GM18508 (cell line): ENCODE measurements around the gene ADAMTS20.
A peak's percentile ranks its signal among the peaks of the same experiment; 100 is the strongest.
"Not testable (repeated sequence)": the region's sequence is repeated elsewhere in the genome, so short reads cannot be mapped to it uniquely, and the experiment has no call there.

Experiments
- ATAC-seq: cut with Tn5 transposase; IDR thresholded peaks from one replicate; pipeline ENCODE4 v1.9.1; 2021; ENCODE audit warnings: moderate number of reproducible peaks; ENCODE audit not compliant: insufficient read depth, unreplicated experiment

ADAMTS20 gene

DNA sequence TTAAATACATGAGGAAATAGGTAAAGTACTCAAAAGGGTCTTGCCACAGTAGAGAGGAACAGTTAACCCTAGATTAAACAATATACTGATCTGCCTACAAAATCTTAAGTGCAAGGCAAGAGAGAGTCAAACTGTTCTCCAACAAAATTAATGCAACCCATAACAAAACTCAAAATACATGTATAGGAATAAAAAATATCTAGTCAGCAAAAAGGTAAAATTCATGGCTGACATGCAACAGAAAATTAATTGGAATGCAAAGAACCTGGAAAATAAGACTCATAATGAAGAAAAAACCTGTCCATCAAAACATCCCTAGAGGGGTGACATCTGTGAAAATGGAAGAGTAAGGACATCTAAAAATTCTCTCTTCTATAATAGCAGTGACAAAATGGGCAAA is 173.6 kb downstream of the ADAMTS20 start:
- no peak for ATAC-seq

DNA sequence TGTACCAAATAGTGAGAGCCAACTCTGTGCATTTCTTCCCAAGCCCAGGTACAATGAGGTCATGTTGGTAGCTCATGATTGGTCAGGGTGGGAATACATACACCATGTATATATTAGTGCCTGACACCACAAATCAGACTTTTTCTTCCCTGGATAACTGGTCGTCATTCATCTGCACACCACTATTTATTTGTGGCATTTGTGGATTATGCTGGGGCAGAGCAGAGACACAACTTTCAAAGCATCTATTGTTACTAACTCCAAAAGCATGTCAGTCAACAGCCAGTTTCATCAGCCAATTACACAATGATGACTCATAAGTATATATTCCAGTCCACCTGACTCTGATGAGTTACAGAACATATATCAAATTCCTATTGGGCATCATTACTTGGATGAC is 181.7 kb downstream of the ADAMTS20 start:
- no peak for ATAC-seq

DNA sequence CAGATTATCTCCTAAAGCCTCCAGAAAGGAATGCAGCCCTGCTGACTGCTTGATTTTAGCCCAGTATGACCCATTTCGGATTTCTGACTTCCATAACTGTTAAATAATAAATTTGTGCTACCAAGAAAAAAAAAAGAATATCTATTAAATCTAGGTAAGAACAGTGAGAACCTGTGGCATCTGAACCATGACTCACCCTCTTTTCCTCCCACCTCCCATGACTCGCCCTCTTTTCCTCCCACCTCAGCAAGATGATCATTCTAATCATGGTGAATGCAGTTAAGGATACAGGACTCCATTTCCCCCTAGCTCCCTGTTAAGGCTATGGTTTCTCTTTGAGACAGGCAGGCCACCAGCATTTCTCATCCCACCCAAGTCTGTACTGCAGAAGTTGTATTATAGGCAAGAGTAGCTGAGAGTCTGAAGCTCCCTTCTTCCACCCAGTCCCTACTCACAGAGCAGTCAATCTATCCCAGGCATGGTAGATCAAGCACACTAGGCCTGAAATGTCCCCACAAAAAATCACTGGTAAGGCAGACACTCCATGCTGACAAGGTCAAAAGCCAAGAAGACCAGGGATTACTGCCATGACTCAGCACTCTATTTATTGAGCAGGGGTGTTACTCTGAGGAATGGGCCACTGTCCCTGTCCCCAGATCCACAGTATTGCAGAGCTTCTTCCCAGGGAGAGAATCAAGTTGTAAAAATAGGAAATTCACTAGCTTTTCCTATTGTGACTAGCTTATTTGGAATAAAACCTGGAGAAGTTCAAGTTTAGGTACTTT is 188.9 kb downstream of the ADAMTS20 start:
- no peak for ATAC-seq

DNA sequence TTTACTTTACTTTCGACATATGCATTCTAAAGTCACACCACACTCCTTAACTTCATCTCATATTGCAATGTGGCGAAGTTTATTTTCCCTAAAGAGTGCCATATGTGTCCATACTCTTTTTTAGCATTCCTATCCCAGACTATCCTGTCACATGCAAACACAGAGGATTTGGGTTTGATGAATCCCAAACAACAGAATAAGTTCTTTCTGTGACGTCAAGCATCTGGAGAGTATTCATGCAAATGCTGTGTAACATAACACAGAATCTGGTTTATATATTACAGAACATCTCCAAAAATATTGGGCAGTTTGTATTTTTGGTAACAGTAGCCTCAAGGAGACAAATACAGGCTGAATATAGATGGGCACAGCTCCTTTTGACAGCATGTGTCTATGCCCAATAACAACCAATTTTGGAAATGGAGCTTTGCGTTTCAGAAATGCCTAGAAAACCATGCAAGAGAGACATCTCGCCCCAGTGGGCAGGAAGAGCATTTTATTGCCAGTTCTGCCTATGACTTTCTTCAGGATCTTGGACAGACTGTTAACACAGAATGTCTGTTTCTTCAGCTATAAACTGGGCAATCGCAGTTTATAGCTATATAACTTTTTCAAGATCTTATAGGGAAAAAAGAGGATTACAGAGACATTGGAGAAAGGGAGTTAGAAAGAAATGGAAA is 190.8 kb downstream of the ADAMTS20 start:
- ATAC-seq = no peak

DNA sequence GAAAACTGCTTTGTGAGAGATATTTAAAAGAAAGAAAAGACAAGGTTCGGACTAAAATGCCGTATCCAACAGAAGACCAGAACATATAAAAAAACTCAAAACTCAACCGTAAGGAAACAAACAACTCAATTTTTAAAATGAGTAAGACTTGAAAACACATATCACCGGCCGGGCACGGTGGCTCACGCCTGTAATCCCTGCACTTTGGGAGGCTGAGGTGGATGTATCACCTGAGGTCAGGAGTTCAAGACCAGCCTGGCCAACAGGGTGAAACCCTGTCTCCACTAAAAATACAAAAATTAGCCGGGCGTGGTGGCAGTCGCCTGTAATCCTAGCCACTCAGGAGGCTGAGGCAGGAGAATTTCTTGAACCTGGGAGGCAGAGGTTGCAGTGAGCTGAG is 192.0 kb downstream of the ADAMTS20 start:
- not testable (repeated sequence) for ATAC-seq

DNA sequence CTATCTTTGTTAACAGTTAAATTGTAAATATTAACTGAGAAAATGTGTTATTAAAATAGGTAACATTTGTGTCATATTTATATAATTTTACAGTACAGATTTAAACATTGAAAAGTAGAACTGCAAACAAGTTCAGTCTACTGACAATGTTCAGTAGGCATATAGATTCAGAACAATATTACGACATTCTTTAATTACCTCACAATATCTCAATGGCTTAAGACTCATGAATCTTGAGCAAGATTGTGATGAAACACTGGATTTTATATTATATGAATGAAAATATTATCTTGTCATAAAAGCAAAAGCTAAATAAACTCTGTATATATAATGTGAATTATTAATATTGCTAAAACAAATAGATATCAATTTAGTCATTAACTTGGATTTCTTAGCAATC is 194.9 kb downstream of the ADAMTS20 start:
- no peak for ATAC-seq

DNA sequence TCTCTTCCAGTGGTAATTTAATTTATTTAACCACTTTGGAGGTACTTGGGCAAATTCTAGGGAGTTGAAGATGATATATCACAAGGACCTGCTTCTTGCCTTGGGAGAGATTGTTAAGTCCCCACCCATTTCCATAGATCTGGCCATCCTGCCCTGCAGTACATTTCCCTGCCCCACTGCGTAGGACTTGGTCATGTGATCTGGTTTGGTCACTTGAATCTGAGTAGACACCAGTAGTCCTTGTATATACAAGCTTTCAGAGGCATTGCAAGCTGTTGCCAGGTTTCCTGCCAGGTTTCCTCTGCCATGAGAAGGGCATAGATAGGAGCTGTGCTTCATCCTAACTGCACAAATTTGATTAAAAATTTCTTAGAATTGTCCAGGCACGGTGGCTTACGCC is 200.0 kb downstream of the ADAMTS20 start:
- ATAC-seq = no peak

DNA sequence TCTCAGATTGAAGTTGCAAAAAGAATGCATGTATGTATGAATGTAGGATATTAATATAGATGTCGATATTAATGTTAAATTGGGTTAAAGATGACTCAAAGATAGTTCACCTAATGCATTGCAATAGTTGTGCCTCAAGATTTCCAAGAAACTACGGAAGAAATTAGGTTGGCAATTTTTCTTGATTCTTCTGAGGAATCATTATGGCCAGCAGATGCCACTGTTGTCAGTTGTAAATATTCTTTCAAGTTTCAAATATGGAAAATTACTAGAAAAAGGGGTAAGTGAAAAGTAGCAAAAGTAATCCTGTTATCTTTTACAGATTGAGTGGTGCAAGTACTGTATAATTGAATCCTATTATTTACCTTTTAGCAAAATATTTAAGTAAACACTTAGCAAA is 202.1 kb downstream of the ADAMTS20 start:
- no peak for ATAC-seq

DNA sequence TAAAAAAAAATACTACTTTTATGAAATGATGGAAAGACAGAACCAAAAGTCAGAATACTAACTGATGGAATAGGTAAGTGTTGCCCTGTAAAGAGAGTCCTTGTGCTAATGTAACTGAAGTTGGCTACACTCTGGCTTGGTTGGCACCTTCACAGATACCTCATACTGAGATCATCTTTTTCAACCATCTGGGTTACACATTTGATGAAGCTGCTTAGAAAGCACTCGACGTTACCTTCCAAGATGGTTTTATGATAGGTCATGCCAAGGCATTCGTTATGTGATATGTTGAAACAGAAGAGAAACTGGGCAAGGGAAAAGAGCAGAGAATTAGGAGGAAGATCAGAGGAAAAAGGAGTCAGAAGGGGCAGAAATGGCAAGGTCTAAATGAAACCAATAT is 203.8 kb downstream of the ADAMTS20 start:
- ATAC-seq = no peak

DNA sequence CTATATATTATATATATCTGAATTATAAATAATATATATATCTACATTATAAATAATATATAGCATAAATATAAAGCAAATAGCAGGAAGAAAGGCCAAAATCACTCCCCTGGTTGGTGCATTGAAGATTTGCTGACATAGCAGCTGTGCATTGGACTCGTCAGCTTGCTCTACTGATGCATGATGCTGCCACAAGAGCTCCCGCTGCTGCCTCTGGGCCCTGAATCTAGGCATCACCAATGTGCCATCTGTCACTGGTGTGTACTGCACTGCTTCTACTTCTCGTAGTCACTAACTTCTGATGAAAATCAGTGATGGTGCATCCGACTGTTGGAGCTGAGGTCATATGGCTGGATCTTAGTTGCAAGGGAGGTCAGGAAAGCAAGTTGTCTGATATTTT is 205.0 kb downstream of the ADAMTS20 start:
- ATAC-seq = no peak

DNA sequence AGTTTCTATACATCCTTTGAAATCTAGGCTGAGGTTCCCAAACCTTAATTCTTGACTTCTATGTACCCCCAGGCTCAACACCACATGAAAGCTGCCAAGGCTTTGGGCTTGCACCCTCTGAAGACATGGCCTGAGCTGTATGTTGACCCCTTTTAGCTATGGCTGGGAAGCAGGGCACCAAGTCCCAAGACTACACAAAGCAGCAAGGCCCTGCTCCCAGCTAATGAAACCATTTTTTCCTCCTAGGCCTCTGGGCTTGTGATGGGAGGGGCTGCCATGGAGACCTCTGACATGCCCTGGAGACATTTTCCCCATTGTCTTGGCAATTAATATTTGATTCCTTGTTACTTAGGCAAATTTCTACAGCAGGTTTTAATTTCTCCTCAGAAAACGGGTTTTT is 207.0 kb downstream of the ADAMTS20 start:
- ATAC-seq = no peak

DNA sequence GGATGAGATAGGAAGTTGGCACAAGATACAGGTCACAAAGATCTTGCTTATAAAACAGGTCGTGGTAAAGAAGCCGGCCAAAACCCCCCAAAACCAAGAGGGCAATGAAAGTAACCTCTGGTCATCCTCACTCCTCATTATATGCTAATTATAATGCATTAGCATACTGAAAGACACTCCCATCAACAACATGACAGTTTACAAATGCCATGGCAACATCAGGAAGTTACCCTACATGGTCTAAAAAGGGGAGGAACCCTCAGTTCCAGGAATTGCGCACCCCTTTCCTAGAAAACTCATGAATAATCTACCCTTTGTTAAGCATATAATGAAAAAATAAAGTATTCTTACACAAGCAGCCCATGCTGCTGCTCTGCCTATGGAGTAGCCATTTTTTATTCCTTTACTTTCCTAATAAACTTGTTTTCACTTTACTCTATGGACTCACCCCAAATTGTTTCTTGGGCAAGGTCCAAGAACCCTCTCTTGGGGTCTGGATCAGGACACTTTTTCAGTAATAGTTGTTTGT is 210.2 kb downstream of the ADAMTS20 start:
- not testable (repeated sequence) for ATAC-seq

DNA sequence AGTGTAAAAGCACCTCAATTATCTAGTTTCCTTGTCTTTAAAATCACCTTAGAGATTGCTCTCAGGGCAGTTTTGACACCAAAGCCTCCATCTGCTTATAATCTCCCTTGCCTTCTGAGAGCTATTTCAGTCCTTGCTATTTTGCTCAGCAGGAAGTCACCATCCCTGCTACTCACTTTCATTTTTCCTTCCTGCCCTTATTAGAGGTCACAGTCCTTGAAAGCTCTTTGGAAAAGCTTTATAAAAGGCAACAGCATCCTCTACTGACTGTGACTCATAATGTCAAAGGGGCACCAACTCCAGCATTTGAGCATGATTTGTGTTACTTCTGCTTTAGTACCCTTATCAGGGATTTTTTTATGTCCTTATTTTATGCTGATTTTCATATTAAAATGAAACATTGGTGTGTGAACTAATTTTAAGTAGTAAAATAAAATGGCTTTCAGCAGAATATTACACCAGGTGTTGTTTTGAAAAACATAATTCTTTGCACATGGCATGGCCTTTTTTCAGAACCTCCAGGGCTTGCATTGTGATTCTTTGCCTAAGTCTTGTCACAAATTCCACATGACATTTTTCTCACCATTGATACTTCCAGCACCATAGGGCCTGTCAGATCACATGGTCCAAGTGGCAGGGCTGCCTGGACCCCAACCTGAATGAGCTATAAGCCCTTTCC is 213.0 kb downstream of the ADAMTS20 start:
- peak; percentile 61 for ATAC-seq

DNA sequence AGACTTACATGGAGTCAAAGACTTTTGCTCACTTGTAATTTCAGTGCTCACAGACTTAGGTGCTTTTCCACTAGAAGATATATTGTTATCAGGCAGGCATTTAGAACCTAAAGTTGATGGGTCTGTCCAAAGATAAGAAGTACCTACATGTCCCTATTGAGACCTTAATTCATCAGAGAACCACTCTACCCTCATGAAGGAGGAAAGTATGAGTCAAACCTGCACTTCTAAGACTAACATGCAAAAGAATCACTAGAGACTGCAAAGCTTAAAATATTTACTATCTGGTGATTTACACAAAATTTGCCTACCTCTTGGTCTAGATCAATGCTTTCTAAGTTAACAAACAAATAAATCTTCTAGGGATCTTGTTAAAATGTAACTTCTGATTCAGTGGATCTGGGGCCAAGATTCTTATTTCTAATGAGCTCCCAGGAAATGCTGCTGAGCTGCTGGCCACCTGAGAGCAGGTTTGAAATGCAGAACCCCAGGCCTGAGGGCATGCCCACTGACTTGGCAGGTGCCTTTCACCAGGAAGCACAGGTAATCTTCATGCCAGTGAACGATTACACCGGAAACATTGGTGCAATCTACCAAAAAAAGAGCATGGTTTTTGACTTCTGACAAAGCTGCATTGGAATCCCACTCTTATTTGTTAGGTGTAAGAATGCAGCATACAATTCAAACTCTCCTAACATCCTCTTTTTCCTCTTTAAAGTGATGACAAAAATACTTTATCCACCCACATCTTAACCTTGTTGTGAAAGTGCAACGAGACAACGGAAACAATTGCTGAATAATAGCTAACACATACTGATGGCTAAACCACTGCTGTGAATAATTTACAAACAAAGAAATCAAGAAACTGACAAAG is 214.2 kb downstream of the ADAMTS20 start:
- peak; percentile 61 for ATAC-seq

DNA sequence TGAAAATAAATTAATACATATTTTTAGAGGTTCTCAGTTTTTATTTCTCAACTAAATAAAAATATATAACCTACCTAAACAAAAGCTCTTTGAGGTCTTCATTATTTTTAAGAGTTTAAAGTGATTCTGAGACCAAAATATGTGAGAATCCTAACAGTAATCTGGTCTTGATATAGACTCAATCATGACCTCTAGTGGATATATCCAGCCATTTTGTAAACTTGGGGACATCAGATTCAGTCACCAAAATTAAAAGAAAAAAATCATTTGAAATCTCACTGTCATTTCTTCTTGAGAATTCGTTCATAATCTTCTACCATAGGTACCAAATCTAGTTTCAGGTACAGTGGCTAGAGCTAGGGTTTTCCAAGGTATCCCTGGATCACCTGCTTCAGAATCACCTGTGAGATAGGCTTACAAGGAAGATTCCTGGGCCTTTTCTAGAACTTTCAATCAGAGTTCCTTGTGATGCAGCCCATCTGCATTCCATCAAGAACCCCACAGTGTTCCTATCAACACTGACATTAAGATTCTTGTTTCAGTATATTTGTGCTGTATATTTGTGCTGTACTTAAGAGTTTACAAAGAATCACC is 214.9 kb downstream of the ADAMTS20 start:
- ATAC-seq = no peak

DNA sequence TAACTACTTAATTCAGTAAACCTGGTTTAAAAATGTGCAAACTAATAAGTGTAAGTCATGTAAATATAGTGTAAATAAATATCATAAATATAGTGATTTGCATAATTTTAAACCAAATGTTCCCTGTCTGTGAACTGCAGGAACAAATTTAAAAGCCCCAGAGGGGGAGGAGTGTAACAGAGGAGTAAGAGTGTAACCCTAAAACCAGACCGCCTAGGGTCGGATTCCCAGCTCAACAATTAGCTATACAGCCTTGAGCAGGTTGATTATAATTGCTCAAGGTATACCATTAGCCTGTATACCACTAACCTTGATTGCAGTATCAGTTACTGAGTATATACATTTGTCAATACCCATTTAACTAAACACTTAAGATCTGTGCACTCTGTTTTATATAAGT is 218.4 kb downstream of the ADAMTS20 start:
- no peak for ATAC-seq

DNA sequence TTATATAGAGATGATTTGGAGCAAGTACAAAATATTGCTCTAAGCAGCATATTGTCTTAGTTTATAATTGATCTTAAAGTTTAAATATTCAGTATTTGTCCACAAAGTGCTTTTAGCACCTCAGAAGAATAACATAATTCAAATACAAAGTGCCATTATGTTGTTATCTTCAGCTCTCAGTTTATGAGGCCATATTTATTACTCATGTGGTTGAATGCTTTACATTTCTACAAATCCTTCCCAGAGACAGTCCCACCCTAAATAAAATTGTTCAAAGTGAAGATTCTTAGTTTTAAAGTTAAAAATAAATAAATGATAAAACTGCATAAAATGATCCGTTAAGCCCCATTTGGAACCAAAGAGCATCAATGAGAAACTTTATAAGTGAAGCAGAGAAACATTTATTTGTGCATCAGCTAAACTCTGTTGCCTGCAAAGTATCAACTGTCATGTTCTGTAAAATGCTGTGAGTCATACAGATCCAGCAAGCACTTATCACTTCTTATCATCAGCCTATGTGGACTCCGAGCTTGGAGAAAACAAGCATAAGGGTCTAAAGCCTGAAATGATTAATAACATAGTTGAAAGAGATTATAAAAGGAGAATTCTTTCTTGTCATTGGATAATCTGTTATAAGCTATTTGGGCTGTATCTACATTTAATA is 218.9 kb downstream of the ADAMTS20 start:
- ATAC-seq = no peak

DNA sequence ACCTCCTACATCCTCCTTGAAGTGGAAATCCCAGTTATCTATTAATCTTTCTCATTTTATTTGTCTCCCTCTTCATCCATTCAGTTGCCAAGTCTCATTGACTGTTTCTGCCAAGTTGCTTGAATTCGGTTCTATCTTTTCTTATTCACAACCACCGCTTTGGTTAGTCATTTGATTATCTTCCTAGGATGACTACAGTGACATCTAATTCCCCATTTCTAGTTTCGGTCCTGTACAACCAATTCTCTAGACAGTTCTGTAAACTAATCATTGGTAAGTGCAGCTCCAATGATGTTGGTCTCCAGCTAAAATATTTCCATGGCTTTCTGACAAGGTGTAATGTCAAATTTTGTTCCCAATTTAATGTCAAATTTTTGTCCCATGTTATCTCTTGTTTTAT is 220.1 kb downstream of the ADAMTS20 start:
- no peak for ATAC-seq

DNA sequence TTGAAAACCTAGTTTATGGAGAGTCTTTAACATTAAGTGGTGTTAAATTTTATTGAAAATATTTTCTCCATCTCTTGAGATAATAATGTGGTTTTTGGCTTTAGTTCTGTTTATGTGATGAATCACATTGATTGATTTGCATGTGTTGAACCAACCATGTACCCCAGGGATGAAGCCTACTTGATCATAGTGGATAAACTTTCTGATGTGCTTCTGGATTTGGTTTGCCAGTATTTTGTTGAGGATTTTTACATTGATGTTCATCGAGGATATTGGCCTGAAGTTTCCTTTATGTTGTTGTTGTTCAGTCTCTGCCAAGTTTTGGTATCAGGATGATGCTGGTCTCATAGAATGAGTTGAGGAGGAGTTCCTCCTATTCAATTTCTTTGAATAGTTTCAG is 222.6 kb downstream of the ADAMTS20 start:
- ATAC-seq = no peak
